GM15510 (cell line): Measurements from ENCODE around the gene ZNF530.

ENCODE experiments used
- POLR2A ChIP-seq: IDR thresholded peaks from 3 replicates; pipeline ENCODE4 v1.6.1; 2011; ENCODE audit warnings: borderline replicate concordance; ENCODE audit not compliant: insufficient read length; ENCODE audit errors: extremely low read depth

Gene ZNF530

DNA sequence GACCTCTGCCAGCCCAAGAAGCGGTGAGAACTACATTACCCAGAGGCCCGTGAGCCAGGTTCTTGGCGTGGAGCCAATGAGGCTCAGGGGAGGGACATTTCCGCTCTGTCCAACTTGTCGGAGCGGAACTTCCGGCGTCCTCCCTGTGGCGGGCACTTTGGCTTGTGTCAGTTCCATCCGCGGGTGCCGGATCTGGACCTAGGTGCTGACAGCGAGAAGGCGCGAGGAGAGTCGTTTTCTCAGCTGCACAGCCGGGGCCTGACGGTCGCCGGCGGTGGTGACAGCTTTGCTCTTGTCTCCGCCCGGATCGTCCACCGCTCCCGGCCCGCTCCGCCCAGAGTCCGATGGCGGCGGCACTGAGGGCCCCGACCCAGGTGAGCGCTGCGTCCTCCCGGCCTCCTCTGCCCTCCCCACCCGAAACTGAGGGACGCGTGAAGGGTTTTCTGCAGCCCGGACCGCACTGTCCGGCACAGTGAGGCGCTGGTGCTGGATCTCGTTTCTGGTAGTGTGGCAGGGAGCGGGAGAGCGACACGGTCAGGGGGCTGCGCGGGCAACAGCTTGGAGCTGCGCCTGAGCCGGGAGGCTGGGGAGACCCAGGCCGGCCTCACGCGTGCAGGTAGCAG, at the start of gene ZNF530:
Gene ZNF530, plus strand, starts transcription at position 125 of the 623 bp plus-strand sequence. CDS start 4,461 bp downstream, outside the sequence.
- peak; percentile 56 for TF ChIP-seq POLR2A

DNA sequence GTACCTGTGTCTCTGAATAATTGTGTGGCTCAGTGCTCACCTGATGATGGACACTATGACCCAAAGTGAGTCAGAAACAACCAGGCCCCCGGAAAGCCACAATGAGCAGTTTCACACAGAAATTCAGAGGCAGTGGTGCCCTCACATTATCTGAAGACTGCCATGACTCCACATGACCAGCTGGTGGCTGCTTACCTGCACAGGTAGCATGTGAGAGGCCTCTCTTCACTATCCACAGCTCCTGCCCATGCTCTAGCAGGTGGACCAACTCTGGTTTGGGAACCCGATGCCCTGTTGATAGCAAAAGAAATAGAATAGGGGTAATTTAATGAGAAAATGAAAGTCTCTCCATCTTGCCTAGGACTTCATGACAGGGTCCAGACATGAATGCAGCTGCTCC, 47.3 kb upstream of the ZNF530 start:
- no peak for TF ChIP-seq POLR2A

DNA sequence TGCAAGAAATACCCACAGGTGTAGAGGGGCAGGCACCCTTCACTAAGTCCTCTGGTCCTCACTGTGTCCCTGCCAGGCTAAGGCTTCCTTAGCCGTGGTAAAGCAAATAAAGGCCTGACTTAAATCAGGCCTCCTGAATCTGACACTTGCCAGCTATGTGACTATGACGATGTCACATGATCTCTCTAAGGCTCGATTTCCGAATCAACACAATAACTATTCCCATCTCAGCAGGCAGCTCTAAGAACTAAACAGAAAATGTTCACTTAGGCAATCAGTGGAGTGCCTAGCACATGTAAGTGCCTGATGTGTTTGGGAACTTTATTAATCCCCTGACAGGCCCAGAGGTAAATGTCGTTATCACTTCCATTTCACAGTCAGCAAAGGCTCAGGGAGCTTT, 42.0 kb upstream of the ZNF530 start:
- no peak for TF ChIP-seq POLR2A

DNA sequence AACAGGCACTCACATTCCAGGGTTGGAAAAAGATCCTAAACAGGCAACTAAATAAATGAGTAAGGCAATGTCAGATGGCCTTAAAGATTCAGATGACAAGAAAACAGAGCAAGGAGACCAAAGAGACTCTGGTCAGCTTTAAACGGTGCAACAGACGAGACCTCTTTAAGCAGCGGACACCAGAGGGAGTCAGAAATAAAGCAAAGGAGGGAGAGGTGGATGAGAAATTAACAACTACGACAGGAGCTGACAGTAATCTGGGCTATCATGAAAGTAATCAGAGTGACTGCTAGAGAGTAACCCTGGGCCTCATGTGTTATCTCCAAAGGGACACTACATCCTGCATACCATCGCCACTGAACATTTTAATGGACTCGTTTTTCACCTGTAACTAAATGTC, 41.2 kb upstream of the ZNF530 start:
- no peak for TF ChIP-seq POLR2A

DNA sequence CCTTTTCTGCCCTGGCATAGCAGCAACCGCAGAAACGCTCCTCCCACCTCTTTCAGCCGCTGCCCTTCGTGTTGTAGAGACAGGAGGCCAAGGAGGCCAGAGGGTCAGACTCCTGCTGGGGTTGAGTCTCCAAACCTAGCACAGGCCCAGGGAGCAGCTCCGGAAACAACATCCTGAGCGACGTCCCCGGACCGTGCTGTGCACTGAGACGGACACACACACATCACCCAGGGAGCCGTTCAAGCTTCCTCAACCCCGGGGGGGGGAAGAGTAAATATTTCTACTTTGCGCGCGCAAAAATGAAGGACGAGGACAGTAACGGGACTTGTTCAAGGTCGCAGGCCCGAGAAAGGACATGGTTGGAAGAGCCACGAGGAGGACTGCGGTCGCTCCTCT, 40.7 kb upstream of the ZNF530 start:
- no peak for TF ChIP-seq POLR2A

DNA sequence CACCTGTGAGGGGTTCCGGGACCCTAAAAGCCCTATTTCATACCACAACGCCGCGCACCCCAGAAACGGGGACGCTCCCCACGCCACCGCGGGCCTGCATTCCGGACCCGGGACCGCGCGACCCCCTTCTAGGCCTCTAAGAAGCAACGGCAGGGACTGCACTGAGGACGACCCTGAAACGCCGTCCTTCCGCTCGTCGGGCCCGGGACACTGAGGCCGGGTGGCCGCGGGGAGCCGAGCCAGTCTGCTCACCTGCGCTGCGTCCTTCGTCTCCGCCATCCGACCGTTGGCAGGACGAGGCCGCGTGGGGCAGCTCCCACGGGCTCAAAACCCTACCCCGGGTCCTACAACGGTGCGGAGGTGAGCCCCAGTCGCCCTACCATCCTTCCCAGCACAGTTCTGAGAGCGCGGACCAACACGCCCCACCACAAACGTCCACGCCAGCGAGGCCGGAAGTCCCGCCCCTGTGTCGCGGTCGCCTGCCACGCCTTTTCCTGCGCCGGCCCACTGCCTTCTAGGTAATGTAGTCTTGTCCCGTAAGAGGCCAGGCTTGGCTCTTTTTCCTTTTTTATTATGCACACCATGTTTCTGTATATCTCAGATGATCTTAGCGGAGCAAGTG, 40.2 kb upstream of the ZNF530 start, which contains the start of gene ZNF550:
Gene ZNF550, minus strand, starts transcription at position 460 of the 622 bp plus-strand sequence. Its CDS starts 181 bp downstream, at position 279.
- peak; percentile 67 for TF ChIP-seq POLR2A

DNA sequence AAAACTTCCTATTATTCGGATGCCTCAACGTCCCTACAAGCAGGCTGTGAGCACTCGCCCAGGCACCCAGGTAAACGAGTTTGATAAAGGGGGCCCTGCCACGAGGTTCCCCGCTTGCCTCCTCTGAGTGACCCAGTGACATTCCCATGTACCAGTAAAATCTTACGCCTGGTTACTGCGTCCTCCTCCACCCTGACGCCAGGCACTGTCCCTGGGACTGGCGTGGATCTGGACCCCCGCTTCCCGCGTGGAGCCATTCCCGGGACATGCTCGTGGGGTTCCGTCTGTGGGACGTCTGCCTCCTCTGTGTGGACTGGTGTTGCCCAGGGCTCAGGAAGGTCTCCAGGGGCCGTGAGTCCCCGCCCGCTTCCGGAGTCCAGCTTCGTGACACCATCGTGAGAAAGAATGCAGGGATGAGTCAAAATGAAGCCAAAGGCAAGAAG, 39.6 kb upstream of the ZNF530 start:
- TF ChIP-seq POLR2A: no peak

DNA sequence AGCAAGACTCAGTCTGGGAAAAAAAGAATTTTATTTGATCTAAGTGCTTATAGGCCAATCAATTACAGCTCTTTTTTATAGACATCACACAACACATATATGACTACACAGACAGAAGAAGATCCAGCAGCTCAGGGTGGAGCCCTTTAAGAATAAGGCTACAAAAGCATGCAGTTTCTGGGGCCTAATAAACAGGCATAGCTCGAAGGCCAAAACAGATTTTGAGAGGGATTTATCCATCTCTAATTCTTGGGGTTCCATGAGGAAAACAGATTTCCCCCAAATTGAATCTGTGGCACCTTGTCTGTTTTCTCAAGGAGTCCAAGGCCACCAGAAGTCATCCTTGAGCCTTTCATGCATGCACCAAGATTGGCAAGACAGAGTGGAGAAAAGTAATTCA, 36.1 kb upstream of the ZNF530 start:
- TF ChIP-seq POLR2A: no peak

DNA sequence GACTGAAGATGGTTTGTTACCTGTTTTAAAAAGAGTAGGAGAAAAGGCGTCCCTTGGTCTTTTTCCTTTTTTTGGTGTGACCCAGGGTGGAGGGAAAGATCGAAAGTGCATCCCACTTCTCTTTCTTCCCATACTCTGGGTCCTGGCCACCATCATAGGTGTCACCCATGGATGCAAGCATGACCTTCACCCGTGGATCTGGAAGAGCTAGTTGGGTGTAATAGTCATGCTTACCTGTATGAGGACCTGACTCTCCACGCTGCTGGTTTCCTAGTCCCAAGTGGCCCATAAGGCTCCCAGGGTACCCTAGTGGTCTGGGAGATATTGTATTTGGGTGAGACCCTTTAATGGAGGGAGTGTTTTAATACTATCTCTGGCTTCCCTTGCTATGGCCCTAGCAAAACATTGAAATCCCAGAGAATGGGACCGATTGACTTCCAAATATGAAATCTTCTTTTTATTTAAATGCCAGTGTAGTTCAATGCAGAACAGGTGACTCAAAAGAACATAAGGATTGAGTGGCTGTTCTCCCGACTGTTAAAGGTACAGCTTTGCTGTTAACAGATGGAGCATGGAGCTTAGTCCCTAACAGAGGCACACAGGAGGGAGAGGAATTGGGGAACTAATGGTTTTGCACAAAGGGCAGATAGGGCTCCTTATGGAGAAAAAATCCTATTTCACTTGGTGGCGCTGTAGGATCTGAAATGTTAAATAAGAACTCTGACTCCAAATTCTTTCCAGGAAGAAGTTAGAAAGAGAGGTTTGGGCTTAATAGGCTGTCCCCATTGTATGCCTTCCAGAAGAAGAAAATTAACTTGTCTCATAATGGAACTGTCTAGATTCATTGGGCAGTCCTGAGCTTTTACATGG, 33.1 kb upstream of the ZNF530 start:
- TF ChIP-seq POLR2A: no peak

DNA sequence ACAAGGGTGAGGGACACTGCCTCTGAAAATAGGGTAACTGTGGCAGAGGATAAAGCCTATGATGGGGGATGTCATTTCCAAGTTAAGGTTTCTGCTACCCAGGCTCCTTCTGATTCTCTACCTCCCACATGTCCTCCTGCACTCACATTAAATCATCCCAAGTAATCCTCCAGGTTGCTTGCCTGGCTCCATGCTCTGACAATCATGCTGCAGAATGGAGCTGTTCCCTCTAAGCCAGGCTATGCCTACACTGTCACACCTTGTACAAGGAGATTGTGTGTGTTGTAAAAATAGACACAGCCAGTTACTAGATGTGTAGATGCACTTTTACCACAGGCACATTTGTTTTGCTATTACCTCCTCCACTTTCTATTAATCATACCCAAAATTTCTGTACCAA, 29.0 kb upstream of the ZNF530 start:
- TF ChIP-seq POLR2A: no peak

DNA sequence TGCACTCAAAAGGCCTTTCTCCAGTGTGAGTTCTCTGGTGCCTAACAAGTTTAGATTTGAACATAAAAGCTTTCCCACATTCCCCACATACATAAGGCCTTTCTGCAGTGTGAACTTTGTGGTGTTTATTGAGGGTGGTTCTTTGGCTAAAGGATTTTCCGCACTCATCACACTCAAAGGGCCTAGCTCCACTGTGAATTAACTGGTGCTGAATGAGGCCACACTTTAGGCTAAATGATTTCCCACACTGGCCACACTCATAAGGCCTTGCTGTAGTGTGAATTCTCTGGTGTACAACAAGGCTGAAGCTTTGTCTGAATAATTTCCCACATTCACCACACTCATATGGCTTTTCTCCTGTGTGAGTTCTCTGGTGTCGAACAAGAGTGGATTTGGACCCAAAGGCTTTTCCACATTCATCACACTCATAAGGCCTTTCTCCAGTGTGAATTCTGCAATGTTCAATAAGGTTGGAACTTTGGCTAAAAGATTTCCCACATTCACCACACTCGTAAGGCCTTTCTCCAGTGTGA, 27.2 kb upstream of the ZNF530 start:
- TF ChIP-seq POLR2A: no peak

DNA sequence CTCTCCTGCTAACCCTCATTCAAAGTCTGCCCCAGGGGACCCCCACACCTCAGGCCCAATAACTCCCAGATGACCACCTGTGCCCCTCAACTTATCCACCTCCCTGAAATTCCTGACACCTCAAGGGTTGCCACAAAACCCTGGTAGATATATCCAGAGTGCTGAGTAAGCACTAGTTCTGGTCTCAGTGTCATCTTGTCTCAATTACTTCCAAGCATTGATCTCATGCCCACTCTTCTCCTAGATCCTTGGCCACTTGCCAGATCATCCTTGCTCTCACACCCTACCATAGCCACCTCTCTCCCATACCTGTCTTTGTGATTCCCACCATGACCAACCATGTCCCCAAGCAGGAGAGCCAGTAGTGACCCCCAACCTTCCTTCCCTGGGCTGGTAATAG, 23.0 kb upstream of the ZNF530 start:
- no peak for TF ChIP-seq POLR2A

DNA sequence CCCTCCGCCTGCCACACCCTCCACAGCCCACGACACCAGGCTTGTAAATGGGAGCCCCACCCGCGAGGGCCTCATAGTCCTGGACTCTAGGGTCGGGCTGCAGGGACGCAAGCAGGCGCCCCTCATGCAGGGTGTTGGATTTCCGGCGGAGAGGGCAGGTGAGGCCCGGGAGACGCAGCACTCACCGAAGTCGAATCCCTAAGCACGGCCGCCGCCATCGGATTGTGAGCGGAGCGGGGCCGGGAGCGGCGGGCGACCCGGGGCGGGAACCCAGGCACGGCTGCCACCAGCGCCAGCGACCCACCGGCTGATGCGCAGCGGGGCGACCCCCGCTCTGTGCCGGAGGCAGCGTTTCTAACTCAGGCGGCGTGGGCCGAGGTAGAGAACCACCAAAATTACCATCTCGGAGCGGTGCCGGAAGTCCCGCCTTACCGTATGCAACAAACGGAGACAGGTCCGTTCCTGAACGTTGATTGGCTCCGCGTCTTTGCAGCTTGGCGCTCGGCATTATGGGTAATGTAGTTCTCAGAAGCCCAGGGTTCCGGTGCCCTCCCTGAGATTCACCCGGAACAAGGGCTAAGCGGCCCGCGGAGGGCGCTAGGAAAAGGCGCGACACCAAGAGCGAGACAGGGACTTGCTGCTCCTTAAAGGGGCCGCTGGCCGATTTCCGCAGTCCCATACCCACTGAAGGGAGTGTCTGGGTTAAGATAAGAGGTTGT, 21.0 kb upstream of the ZNF530 start, which contains the start of gene ZNF416:
Gene ZNF416, minus strand, starts transcription at position 425 of the 719 bp plus-strand sequence. Its CDS starts 207 bp downstream, at position 218.
- peak; percentile 54 for TF ChIP-seq POLR2A

DNA sequence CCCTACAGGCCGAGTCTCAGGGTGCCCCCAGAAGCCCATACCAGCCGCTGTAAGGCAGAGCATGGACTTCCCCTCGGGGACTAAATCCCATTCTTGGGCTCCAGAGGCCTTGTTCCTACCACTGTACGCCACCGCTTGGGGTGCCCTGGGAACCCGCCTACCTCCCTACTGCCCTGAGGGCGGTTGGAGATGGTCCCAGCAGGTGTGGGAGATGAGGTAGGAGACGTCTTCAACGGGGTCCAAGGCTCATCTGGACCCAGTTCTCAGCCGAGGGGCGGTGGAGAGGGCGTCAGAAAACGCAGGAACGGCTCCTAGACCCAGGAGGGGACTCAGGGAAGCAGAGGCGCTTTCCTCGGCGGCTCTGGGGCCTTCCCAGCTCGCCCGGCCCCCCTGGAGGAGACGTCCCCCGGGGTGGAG, 16.6 kb upstream of the ZNF530 start:
- TF ChIP-seq POLR2A: no peak
